Kidney glomerular epithelial cell (primary cell): ENCODE results near the gene ARHGAP21.

ENCODE experiments used
- DNase-seq: peaks from one replicate; lab custom pipeline; 2025; lab: John Stamatoyannopoulos, UW

The ARHGAP21 gene

GRCh38 chr10:24574161-24574560 lies 149.5 kb downstream of the ARHGAP21 start:
- DNase-seq = no peak

- no peak for DNase-seq
Measured at GRCh38 chr10:24571870-24572450, 151.7 kb downstream of the ARHGAP21 start.

GRCh38 chr10:24570658-24571426 lies 152.8 kb downstream of the ARHGAP21 start:
- no peak for DNase-seq

- no peak for DNase-seq
Measured at GRCh38 chr10:24569828-24570657, 153.6 kb downstream of the ARHGAP21 start.

GRCh38 chr10:24569330-24569796 lies 154.3 kb downstream of the ARHGAP21 start:
- DNase-seq = no peak

- no peak for DNase-seq
Measured at GRCh38 chr10:24568042-24568441, 155.6 kb downstream of the ARHGAP21 start.

GRCh38 chr10:24561453-24561852 lies 162.2 kb downstream of the ARHGAP21 start:
- no peak for DNase-seq

- DNase-seq = peak; percentile 45
Measured at GRCh38 chr10:24556750-24557742, 166.6 kb downstream of the ARHGAP21 start.

- DNase-seq = no peak
Measured at GRCh38 chr10:24556126-24556749, 167.4 kb downstream of the ARHGAP21 start.

GRCh38 chr10:24554036-24554435 lies 169.7 kb downstream of the ARHGAP21 start:
- no peak for DNase-seq

GRCh38 chr10:24553051-24553612 lies 170.6 kb downstream of the ARHGAP21 start:
- DNase-seq = no peak

- no peak for DNase-seq
Measured at GRCh38 chr10:24552346-24553016, 171.2 kb downstream of the ARHGAP21 start.

GRCh38 chr10:24551161-24551560 lies 172.5 kb downstream of the ARHGAP21 start:
- no peak for DNase-seq

GRCh38 chr10:24550680-24551079 lies 173.0 kb downstream of the ARHGAP21 start:
- no peak for DNase-seq

- no peak for DNase-seq
Measured at GRCh38 chr10:24545585-24545984, 178.1 kb downstream of the ARHGAP21 start.

GRCh38 chr10:24544776-24545175 lies 178.9 kb downstream of the ARHGAP21 start:
- no peak for DNase-seq

GRCh38 chr10:24542314-24543270 lies 181.1 kb downstream of the ARHGAP21 start:
- DNase-seq = no peak

- no peak for DNase-seq
Measured at GRCh38 chr10:24541239-24541753, 182.4 kb downstream of the ARHGAP21 start.

- DNase-seq = no peak
Measured at GRCh38 chr10:24536636-24537035, 187.1 kb downstream of the ARHGAP21 start.
